Measurements from ENCODE around the gene NUMA1.

NUMA1 gene

DNA sequence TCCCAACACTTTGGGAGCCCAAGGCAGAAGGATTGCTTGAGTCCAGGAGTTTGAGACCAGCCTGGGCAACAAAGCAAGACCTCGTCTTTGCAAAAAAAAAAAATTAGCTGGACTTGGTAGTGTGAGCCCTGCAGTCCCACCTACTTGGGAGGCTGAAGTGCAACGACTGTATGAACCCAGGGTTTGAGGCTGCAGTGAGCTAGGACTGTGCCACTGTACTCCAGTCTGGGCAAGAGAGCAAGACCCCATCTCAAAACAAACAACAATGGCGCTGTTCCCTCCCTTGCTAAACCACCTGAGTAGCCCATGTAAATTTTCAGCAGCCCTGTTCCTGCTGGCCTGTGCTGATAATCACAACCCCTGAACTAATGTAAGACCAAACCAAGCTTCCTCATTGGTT is 19.7 kb upstream of the NUMA1 start:
- DNase-seq, result no peak

GRCh38 chr11:72098741-72099140 is 18.4 kb upstream of the NUMA1 start:
- no peak for DNase-seq

DNA sequence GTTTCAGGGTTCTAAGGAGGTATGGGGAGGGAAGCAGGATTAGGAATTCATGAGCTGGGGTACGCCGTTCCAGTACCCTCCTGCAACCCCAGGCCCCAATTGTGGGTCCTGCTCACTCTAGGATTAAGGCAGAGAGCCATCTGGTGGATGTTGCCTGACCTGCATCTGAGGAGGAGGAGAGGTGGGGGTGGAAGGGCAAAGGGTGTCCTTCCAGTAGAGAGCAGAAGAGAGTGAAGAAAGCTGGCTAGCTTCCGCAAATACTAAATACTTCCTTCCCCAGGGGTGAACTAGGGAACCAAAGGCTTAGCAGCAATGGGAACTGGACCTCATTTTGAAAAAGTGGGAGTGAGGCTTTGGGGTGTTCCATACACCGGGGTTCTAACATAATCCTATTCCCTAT is 10.9 kb upstream of the NUMA1 start:
- DNase-seq, result peak; percentile 73

DNA sequence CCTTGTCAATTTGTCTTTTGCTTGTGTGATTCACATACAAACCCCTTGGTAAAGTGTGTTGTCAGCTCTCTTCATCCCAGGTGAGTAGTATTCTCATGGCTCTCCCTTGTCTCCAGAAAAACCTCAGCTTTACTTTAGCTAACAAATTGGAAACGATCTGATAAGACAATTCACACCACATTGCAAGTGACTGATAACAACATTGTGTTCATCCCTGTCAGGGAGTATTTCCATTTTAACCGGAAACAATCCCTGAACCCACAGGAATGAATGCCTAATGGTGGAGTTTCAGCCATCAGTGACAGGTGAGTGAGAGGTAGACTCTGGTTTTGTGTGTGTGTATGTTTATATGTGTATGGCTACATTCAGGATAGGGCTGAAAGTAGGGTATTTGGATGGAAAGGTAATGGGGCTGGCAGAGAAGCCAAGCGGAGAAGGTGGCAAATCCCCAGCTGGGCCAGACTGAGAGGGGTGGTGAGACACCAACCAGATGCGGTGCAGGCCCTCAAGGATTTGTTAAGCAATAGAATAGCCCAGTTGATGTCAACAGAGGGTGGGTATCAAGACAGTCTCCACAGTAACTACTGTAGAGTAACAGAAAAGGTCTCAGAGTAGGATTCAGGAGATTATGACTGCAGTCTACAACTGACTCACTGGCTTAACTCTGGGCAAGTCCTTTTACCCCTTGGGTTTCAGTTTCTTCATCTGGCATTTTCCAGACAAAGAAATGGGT is 7.9 kb upstream of the NUMA1 start:
- DNase-seq, result no peak

DNA sequence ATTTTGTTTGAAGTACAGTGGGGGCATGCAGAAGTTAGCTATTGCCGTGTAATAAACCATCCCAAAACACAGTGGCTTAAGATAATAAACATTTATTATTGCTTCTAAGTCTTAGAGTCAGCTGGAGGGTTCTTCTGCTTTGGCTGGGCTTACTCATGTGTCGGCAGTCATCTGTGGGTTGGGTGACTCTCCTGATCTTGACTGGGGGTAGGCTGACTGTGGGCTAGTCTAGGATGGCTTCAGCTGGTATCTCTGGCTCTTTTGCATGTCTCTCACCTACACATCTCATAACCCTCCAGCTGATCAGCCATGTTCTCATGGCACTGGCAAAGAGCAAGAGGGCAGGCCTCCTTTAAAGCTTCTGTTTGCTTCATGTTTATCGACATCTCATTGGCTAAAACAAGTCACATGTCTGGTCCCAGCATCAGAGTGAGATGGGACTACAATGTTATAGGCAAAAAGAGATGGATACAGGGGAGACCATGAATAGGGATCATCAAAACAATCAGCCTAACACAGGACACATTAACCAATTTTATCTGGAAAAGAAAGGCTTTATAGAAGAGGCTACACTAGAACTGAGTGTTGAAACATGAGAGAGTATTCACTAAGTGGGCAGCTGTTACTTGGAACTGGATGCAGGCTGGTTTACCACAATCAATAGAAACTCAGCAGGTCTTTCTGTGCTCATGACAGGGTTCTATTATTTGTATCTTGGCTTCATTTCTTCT is 5.4 kb upstream of the NUMA1 start:
- no peak for DNase-seq

GRCh38 chr11:72084965-72085364 is 4.6 kb upstream of the NUMA1 start:
- no peak for DNase-seq

- no peak for DNase-seq
These were observed 3.7 kb upstream of the NUMA1 start for GRCh38 chr11:72084076-72084475.

GRCh38 chr11:72083414-72083813 is 3.1 kb upstream of the NUMA1 start:
- DNase-seq, result no peak

DNA sequence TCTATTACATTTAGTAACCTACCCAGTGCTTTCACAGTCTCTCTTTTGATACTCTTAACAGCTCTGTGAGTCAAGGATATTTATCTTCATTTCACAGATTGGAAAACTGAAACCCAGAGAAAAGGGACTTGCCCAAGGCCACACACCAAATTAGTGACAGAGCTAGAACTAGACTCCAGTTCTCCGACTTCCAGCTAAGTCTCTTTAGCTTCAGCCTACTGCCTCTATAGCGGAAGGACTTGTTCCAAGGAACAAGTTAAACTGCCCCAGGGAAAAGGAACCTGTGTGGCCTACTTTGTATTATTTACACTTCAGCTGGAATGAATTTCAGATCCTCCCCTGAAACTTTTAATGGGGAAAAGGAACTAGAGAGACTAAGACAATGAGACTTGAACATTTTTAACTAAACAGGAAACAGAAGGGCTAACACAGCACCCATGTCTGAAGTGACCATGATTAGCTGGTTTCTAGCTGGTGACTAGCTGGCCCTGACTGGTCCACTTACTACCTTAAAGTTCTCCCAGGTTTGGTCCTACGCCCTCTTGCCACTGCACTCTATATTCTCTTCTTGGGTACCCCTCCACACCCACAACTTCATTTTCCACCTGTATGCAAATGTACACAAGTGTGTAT is 1.6 kb upstream of the NUMA1 start:
- DNase-seq, result no peak

GRCh38 chr11:72081184-72081644 is 872 bp upstream of the NUMA1 start:
- DNase-seq, result no peak

- DNase-seq, result no peak
These were observed 470 bp downstream of the NUMA1 start for GRCh38 chr11:72079819-72080325.

- no peak for DNase-seq
These were observed 1.9 kb downstream of the NUMA1 start for GRCh38 chr11:72078477-72078876.

DNA sequence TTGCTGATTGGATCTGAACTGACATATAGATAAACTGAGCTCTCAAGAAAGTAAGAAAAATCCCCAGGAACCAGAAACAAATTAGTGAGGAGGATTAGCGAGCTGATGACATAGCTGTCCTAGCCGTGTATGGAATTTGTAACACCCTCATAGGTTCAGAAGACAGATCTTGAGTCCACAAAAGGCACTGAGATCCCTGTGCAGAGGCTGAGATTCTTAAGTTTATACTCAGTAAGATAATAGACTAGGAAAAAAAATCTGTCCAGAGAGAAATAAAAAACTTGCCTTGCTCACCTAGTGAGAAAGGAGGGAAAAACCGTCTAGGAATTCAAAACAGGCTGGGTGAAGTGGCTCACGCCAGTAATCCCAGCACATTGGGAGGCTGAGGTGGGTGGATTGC is 4.6 kb downstream of the NUMA1 start:
- DNase-seq, result no peak

DNA sequence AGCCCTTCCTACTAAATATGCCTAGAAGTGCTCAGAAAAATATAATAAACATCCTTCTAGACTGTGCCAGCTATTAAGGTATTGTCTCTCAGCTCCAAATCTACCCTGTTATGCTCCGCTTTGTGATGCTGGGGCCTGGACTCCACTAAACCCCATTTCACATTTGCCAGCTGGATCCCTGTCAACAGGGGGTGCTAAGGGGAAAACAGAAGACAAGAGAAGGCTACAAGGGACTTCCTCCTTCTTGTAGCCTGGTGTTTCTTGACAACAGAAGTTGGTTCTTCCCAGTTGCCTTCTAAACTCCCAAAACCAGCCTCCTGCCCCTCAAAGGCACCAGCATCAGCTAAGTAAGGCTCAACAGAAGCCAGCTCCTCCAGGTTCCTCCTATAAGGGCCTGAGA is 5.2 kb downstream of the NUMA1 start:
- DNase-seq, result no peak

DNA sequence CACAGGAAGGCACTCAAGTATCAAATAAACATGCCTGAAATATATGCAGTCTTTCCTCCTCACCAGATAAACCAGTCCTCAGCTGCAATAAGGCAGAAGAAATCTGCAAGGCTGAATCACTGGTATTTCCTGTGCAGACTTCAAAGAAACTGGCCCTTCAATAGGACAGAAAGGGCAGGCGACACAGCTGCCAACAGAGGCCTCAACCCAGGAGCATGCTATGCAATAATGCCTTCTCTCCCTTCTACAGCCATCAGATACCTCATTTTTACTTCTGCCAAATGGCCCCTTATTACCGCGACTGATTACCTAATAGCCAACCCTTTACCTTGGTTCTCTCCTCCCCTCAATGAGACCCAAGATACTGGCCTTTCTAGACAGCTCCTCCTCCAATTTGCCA is 8.0 kb downstream of the NUMA1 start:
- DNase-seq, result no peak

DNA sequence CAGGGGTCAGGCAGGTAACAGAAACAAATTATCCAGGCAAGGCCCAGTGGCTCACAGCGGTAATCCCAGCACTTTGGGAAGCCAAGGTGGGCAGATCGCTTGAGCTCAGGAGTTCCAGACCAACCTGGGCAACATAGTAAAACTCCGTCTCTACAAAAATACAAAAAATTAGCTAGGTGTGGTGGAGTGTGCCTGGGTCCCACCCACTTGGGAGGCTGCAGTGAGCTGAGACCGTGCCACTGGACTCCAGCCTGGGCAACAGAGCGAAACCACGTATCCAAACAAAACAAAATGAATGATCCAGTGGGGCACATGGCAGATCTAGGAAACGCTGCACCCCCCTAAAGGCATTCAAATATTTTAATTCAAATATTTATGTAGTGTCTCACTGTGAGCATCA is 9.9 kb downstream of the NUMA1 start:
- DNase-seq, result no peak

DNA sequence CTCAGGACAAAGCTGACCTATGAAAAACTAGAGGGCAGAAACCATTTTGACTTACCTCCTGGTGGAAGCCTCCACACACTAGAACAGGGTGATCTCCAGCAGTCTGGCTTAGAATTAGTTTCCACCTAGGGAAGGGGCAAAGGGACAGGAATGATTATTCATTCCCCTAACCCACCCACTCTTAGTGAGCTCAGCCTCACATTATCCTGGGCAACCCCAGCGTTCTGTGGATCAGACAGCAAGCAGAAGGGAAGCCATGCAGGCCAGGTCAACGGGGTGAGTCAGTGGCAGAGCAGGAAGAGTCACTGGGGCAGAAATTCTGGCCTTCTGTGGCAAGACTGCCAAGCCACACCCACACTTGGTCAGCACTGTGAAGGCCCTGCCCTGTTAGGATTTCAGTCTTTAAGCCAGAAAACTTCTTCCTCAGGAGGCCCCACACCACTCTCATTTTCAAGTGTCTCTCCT is 10.5 kb downstream of the NUMA1 start:
- peak; percentile 16 for DNase-seq

DNA sequence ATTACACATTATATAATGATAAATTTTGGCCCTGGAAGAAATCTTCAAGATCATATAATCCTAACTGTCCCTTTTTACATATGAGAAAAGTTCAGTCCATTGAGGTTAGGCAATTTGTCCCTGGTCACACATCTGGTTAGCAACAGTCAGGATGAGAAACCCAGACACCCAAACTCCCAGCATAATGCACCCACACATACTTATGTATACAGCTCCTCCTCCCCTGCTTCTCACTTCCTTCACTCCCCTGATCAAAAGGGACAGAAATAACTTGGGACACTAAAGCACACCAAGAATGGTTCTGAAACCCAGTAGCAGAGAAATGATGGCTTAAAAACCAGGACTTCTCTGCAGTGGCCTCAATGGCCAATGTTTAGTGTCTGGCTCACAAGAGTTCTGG is 11.1 kb downstream of the NUMA1 start:
- DNase-seq, result no peak

DNA sequence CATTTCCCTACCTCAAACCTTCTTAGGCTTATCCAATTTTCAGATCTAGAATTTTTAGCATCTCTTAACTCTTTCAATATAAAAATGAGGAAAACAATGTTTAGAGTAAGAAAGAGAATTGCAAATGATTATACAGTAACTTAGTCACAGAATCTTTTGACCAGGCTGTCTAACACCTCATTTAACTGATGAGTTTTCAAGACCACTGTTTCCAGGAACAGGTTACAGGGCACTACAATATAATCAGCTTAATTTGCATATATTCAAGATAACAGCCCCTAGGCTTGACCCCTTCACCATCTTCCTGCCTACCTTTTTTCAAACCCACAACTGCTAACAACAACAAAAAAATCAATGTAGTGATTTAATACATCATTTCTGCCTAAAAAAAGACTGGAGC is 12.7 kb downstream of the NUMA1 start:
- DNase-seq, result no peak

DNA sequence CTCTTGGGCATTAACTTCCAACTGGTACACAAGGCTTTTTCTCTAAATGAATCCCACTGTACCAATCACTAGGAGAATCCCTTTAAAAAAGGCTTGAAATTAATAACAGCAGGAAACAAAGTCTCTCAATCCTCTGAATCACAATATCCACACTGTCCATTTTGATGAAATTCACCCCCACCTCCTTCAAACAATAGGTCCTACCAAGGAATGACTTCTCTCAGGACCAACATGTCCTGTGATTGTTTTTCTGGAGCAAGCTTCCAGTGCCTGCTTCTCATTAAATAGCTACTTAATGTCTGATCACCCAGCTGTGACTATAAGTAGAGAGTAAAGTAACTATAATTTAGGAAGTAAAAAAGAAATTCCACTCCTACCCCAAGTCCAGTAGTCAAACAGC is 13.1 kb downstream of the NUMA1 start:
- DNase-seq, result no peak

GRCh38 chr11:72066855-72067254 is 13.5 kb downstream of the NUMA1 start:
- DNase-seq, result no peak

DNA sequence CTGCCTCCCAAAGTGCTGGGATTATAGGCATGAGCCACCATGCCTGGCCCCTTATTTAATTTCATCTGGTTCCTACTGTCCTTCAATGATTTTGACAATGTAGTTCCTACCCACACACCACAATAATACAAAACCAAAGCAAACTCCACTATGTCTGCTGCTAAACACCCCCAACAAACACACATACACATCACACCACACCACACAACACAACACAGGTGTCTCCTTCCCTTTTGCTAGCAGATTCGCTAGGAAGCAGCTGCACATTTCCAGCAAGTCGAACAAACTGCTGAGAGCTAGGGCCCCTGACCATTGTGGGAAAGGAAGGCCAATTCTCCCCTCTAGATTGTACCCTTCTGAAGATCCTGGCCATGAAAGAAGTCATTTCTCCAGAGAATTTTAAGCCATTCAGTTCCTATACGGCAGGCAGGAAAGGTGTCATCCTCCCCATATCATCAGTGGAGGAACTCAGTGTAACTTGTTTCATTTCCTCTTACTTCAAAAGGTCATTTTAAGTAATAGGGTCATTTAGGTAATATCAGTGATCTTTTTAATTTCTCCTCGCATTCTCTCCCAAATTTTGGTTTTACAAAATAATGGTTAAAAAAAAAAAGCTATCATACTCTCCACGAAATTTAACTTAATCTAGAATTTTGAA is 18.5 kb downstream of the NUMA1 start:
- DNase-seq, result no peak

- DNase-seq, result no peak
These were observed 21.8 kb downstream of the NUMA1 start for GRCh38 chr11:72058416-72059034.

All from stimulated activated CD4-positive, alpha-beta T cell treated with anti-CD3 and anti-CD28 coated beads, Interleukin-15, amount 100 ng/mL, for 24 hours (primary cell).